ENCODE data around the gene CYP1A1. TPM values are rescaled to one million over a fixed set of nuclear protein-coding genes. Genes with fewer than 3 reads are reported as not detected.

The CYP1A1 gene
- total and polyA plus RNA-seq, 9 of the 15 experiments (the other 6 are each of a cell fraction or from before 2014, with no cell fraction given) = 0.04 to 0.13 (median 0.05) TPM; not detected in 5

- TF ChIP-seq ZHX1 (conservative IDR thresholded peaks at IDR 0.05; ENCODE audit: low read length) = peak; percentile 73; the same call in 1 of the 2 replicates
- TF ChIP-seq HDGF (IDR thresholded peaks at IDR 0.05) = no peak
- no peak for TF ChIP-seq JUNB (CRISPR knock-in tag; conservative IDR thresholded peaks at IDR 0.05)
- TF ChIP-seq PML (IDR thresholded peaks at IDR 0.05; ENCODE audit: low read length) = peak; percentile 32; the same call in 1 of the 2 replicates
- TF ChIP-seq RFX7 (CRISPR knock-in tag; IDR thresholded peaks at IDR 0.05) = no peak
- TF ChIP-seq SP1 (CRISPR knock-in tag; IDR thresholded peaks at IDR 0.05) = peak; percentile 86
- TF ChIP-seq ATF1 (CRISPR knock-in tag; IDR thresholded peaks at IDR 0.05) = peak; percentile 81
- peak; percentile 98 for TF ChIP-seq ATF1 (tag; IDR thresholded peaks at IDR 0.05)
- TF ChIP-seq CXXC5 (CRISPR knock-in tag; IDR thresholded peaks at IDR 0.05) = peak; percentile 96
- 0 out of 2 replicates have a peak, but pooled peaks have one; percentile 60 for TF ChIP-seq ZBTB49 (CRISPR knock-in tag; IDR thresholded peaks at IDR 0.05; ENCODE audit: borderline replicate concordance)
- TF ChIP-seq THAP12 (CRISPR knock-in tag; IDR thresholded peaks at IDR 0.05) = no peak
- TF ChIP-seq POLR2H (tag; IDR thresholded peaks at IDR 0.05; ENCODE audit: low read depth) = peak; percentile 37; the same call in 1 of the 2 replicates
- TF ChIP-seq LARP7 (IDR thresholded peaks at IDR 0.05) = no peak
- peak; percentile 66 to 79 for TF ChIP-seq FOXK2 (conservative IDR thresholded peaks at IDR 0.05 in 1 of 2, IDR thresholded peaks at IDR 0.05 in 1 of 2; ENCODE audit: low read depth in 2 of 2)
- TF ChIP-seq DPF2 (IDR thresholded peaks at IDR 0.05) = no peak; the same call in 1 of the 2 replicates
- no peak for TF ChIP-seq JUN (IDR thresholded peaks at IDR 0.05; ENCODE audit: borderline replicate concordance, low read depth, low read length)
- 0 out of 2 replicates have a peak, but pooled peaks have one; percentile 26 for TF ChIP-seq JUN (CRISPR knock-in tag; IDR thresholded peaks at IDR 0.05; ENCODE audit: borderline replicate concordance)
- TF ChIP-seq TOE1 (IDR thresholded peaks at IDR 0.05; ENCODE audit: borderline replicate concordance) = peak; percentile 59; the same call in 1 of the 2 replicates
- no peak for TF ChIP-seq TOE1 (CRISPR knock-in tag; IDR thresholded peaks at IDR 0.05; ENCODE audit: borderline replicate concordance, low read depth)
- no peak for TF ChIP-seq MLX (CRISPR knock-in tag; conservative IDR thresholded peaks at IDR 0.05)
These were observed 29.5 kb downstream of the CYP1A1 start, which contains the start of gene EDC3 (continued) for GRCh38 chr15:74695597-74696397.
